NCI-H774 (cell line): ENCODE measurements around the gene MSI2.

ENCODE experiments used
- DNase-seq: peaks from one replicate; lab custom pipeline; 2025; lab: John Stamatoyannopoulos, UW

MSI2 gene

GRCh38 chr17:57343717-57344116, 87.4 kb downstream of the MSI2 start:
- DNase-seq = no peak

DNA sequence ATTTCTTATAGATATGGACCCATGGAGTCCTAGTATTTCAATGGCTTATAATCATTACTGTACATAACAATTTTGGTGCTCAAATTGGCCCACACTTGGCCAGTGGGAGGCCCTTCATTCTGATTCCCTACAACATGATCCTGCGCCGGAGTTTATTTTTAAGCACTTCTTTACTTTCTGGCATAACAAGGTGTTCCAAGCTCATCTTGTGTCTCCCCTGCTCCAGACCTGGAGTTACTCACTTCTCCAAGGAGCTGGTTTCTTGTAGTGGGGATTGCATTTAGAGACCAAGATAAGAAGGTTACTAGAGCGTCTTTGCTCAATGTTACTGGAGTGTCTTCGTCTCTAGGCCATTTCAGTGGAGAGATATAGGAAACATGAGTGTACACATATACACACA, 87.9 kb downstream of the MSI2 start:
- no peak for DNase-seq

GRCh38 chr17:57349541-57350247, 93.4 kb downstream of the MSI2 start:
- DNase-seq = no peak

GRCh38 chr17:57350266-57350665, 93.9 kb downstream of the MSI2 start:
- DNase-seq = no peak

- DNase-seq = no peak
Observed at GRCh38 chr17:57352665-57353175, 96.4 kb downstream of the MSI2 start.

DNA sequence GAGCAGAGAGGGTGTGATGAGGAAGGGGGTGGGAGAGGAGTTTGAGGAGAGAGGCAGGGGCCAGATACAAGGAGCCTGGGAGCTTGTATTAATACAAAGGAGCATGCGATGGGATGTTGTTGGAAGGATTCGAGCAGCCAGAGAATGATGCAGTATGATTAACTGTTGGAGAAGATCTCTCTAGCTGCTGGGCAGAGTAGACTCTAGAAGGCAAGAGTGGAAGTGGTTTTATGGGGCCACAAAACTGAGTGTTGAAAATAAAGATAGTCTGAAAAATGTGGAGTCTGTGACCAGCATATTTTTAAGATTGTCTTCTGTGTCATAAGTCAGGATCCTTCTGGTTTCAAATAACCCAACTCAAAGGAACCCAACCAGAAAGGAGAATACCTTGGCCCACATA, 98.3 kb downstream of the MSI2 start:
- no peak for DNase-seq

DNA sequence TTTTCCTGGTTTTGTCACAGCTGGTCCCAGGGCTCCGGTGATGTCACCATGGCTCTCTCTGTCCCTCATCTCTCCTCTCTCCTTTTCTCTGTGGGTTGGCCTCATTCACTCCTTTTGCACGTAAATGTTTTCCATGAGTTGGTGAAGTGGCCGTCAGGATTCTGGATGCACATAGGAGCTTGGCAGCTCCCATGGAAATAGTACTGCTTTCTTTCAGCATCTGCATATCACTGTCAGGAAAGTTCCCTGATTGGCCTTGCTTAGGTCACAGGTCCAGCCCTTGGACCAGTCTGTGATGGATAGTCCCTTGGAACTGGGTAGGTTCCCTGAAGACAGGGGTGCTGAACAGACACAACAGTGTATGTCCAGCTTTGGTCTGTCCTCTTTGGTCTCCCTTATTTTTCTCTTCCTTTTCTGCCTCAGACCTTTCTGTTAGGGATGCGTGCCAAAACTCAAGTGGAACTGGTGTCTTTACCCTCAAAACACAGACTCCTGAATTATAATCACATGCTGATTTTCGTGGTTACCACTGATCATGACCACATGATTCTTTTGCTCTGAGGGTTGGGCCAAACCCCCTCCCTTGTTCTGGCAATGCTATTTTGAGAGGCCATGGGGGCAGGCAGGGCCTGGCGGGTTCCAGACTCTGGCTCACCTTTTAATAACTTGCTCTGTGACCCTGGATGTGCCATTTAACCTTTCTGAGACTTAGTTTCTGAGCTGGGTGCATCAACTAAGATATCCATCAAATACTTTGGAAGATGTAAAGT, 99.0 kb downstream of the MSI2 start:
- no peak for DNase-seq

GRCh38 chr17:57356153-57356718, 99.9 kb downstream of the MSI2 start:
- no peak for DNase-seq

DNA sequence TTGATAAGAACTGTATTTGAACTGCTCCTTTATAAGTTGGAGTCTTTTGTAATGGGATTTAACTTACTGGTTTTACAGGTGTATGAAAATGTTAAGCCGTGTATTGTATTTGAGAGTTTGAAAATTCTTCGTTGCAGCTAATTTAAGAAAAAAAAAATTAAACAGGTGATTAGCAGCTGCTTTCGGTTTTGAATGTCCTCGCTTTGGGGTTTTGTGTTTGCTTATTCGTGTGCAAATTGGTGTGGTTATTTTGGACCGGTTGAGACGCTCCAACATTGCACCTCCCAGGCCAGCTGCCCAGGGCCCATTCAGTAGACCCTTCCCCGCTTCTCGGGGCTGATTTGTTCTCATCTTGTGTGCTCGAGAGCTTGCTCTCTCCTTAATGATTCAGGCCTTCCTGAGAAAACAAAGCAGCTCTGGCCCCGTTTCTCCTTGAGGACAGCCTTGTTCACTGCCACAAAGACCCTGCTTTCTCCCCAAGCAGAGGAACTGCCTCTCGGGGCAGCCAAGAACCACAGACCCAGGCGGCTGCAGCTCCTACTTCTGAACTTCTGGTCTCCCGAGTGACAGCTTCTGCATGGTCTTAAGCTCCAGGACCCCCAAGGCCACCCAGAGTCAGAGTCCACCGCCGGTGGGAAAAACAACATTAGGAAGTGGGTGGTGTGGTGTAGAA, 100.5 kb downstream of the MSI2 start:
- DNase-seq = peak; percentile 65

DNA sequence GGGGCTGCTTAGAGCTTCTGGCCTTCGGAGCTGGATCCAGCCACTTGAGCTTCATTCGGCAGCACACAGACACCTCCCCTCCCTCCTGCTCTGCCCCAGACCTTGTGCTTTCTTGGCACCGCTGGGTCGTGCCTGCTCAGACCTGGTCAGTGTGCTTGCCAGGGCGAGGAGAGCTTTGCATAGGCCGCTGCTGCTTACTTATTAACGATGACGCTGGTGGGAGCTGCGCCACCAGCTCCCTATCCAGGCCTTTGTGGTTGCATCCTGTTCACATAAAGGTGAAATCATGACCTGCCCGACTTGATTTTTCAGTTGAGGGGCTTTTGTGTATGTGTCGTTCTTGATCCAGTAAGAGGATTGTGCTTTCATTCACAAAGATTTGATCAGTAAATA, 101.1 kb downstream of the MSI2 start:
- peak; percentile 76 for DNase-seq

DNA sequence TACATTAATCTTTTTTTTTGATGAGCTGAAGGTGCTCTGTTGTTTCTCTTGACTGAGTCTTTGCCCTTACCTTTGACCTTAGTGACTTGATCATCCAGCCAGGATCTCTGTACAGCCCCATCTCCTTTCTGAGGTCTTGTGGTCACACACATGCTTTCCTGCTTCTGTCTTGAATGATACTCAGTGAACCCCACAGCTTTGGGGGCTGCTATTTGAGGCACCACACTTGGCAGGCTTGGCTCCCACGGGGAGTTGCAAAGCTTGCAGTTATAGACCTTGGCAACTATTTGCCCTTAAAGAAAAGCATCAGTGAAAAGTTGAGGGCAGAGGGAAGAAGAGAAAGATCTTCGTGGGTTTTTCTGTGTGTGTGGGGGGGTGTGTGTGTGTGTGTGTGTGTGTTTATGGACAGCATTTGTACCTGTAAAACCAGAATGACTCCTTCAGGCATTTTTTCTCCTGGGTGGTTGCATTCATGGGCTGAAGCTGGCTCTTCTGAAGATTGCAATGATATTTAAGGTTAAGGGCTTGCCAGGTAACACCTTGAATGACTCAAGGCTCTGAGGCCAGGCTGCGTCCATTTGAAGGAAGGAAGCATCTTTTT, 101.6 kb downstream of the MSI2 start:
- DNase-seq = no peak

DNA sequence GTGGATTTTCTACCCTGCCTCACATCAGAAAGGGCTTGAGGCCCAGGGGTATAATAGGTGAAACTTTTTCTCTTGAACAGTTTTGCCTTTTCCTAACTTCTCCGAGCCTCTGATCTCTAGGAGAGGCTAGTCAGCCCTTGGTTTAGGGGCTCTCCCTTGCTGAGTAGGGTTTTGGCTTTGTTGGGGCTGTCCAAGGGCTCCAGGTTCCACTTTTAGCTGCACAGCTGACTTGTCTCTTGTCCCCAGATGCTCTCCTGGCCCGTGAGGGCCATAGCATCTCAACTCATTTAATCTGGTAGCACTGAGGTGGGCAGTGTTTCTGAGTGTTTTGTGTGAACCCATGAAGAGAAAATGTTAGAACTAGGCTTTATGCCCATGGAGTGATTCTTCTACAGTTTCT, 103.9 kb downstream of the MSI2 start:
- DNase-seq = no peak

DNA sequence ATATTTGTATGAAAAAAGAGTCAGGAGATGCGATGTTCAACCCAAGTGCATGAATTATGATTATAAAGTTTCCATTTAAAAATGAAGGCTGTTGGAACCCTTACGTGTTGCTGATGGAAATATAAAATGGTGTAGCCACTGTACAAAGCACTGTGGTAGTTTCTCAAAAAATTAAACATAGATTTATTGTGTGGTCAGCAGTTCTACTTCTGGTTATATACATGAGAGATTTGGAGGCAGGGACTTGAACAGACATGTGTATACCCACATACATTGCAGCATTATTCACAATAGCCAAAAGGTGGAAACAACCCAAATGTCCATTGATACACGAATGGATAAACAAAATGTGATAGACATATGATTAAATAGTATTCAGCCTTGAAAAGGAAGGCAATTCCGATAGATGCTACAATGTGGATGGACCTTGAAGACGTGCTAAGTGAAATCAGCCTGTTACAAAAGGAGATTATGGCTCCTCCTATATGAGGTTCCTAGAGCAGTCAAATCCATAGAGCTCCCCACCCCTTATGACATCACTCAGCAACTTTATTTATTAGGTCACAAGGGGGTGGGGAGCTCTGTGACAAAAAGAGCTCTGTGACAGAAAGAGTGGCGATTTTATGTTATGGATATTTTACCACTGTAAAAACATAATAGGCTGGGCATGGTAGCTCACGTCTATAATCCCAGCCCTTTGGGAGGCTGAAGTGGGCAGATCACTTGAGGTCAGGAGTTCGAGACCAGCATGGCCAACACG, 106.7 kb downstream of the MSI2 start:
- no peak for DNase-seq

DNA sequence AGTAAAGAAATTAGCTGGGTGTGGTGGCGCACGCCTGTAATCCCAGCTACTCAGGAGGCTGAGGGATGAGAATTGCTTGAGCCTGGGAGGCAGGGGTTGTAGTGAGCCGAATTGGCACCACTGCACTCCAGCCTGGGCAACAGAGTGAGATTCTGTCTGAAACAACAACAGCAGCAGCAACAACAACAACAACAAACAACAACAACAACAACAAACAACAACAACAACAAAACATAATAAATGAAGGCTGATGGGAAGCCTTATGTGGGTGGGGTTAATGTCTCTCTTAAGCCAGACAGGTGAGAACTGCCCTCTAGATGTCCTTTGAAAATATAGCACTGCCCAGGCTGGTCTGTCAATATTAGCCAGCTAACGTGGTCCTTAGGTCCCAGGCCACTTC, 107.3 kb downstream of the MSI2 start:
- DNase-seq = no peak

- DNase-seq = no peak
Observed at GRCh38 chr17:57363998-57364643, 107.8 kb downstream of the MSI2 start.

GRCh38 chr17:57365420-57365819, 109.1 kb downstream of the MSI2 start:
- DNase-seq = no peak

DNA sequence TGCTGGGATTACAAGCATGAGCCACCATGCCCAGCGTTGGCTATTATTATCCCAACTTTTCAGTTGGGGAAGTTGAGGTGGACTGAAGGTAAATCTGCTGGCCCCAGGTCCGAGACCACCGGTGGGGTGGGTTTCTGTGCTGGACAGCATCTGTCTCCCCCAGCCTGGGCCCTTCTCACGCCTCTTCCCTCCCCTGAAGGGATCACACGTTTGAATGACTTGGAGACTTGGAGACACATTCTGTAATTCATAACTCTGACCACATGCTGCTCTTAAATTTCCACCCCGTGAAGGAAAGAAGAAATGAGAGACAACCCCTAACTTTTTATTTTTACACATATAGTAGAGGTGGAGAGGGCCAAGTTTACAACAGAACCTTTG, 109.8 kb downstream of the MSI2 start:
- DNase-seq = no peak

- DNase-seq = no peak
Observed at GRCh38 chr17:57366558-57367351, 110.4 kb downstream of the MSI2 start.

GRCh38 chr17:57368637-57369336, 112.5 kb downstream of the MSI2 start:
- DNase-seq = peak; percentile 43
